ENCODE results near the gene HMGB1.

The HMGB1 gene

DNA sequence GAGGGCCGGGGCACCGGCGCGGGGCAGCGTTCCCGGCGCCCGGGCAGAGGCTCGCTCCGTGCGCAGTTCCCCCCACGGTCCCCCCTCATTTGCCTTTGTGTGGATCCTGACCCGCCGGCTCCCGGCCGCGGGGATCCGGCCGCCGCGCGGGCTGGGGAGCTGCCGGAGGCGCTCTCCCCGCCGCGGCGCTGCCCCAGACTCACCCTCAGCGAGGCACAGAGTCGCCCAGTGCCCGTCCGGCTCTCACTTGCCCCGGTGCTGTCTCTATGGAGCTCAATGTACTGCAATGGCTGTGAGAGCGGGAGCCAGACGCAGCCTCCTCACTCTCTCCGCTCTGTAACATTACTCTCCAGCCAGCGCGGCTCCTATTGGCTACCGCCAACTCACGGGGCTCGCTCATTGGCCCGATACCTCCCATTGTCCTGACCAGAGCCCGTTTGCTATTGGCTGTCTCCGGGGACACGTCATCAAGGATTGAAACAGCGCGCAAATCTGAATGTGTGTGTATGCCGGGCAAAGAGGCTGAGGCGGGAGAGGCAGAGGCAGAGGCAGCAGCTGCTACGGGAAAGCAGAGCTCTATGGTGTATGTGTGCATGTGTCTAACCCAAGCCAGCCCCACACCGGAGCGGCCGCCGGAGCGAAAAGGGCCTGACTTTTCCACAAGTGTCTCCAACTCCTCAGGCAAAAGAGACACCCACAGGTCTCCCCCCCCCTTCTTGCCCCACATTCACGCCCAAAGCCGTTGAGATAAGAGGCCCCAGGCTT, at the start of gene HMGB1:
Gene HMGB1, minus strand, starts transcription at position 344 of the 765 bp plus-strand sequence. CDS start 2,256 bp downstream, outside the sequence.
- DNase-seq (ENCODE audit: low read depth), result peak; percentile 100
- H3K4me3 ChIP-seq (ENCODE audit: low read depth, low read length), result peak within 1 kb of the TSS; percentile 61
- TF ChIP-seq POLR2A (IDR thresholded peaks at IDR 0.05; ENCODE audit: extremely low read depth, insufficient read length), result peak; percentile 95
- TF ChIP-seq MAX (IDR thresholded peaks at IDR 0.05; ENCODE audit: low read depth, low read length), result peak; percentile 92
- TF ChIP-seq MYC (IDR thresholded peaks at IDR 0.05; ENCODE audit: low read depth, low read length), result peak; percentile 72
- TF ChIP-seq CTCF (IDR thresholded peaks at IDR 0.05; ENCODE audit: low read depth, low read length), result no peak

- no peak overlapping the region for H3K4me3 ChIP-seq (ENCODE audit: low read depth, low read length)
- TF ChIP-seq MYC (IDR thresholded peaks at IDR 0.05; ENCODE audit: low read depth, low read length), result no peak
- TF ChIP-seq POLR2A (IDR thresholded peaks at IDR 0.05; ENCODE audit: extremely low read depth, insufficient read length), result no peak
- TF ChIP-seq MAX (IDR thresholded peaks at IDR 0.05; ENCODE audit: low read depth, low read length), result no peak
- TF ChIP-seq CTCF (IDR thresholded peaks at IDR 0.05; ENCODE audit: low read depth, low read length), result no peak
- no peak for DNase-seq (ENCODE audit: low read depth)
Observed at GRCh38 chr13:30510811-30511371, 45.2 kb upstream of the HMGB1 start.

DNA sequence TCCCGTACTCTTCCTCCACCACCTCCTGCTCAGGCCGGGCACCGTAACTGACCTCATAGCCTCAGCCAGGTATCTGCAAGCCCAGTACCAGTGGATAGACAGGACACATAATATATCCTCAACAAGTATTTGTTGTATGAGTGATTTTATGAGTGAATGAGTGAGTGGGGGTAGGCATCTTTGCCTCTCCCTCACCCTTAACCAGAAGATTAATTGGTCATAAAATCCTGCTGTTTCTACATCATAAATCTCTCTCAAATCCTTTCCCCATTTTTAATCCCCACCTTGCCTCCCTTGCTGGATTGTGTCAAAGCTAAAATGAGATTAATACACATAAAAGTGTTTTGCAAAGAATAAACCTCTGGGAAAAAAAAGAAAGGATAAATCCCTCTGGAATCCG, 44.4 kb upstream of the HMGB1 start:
- H3K4me3 ChIP-seq (ENCODE audit: low read depth, low read length), result no peak overlapping the region
- no peak for DNase-seq (ENCODE audit: low read depth)
- TF ChIP-seq POLR2A (IDR thresholded peaks at IDR 0.05; ENCODE audit: extremely low read depth, insufficient read length), result no peak
- no peak for TF ChIP-seq CTCF (IDR thresholded peaks at IDR 0.05; ENCODE audit: low read depth, low read length)
- no peak for TF ChIP-seq MAX (IDR thresholded peaks at IDR 0.05; ENCODE audit: low read depth, low read length)
- TF ChIP-seq MYC (IDR thresholded peaks at IDR 0.05; ENCODE audit: low read depth, low read length), result no peak

DNA sequence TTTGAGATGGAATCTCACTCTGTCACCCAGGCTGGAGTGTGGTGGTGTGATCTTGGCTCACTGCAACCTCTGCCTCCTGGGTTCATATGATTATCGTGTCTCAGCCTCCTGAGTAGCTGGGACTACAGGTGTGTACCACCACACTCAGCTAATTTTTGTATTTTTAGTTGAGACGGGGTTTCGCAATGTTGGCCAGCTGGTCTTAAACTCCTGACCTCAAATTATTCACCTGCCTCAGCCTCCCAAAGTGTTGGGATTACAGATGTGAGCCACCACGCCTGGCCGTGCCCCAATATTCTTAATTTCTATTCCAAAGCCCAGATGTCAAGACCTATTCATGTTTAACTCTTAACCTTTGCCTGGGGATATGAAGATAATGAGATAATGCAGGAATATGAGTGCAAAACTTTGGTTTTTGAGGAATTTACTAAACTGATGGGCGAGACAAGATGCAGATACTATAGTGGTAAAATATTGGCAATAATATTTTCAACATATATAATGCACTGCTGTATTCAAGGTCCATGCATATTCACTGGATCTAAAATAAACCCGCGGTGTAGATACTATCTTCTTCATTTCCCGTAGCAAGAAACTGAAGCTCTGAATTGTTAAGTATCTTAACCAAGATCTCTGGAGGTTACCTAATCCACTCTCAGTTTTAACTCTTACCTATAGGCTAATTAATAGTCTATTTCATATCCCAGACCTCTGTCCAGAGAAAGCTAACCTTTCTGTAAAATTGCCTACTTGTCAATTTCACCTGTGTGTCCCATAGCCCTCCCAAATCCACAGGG, 43.7 kb upstream of the HMGB1 start:
- H3K4me3 ChIP-seq (ENCODE audit: low read depth, low read length), result no peak overlapping the region
- no peak for DNase-seq (ENCODE audit: low read depth)
- no peak for TF ChIP-seq POLR2A (IDR thresholded peaks at IDR 0.05; ENCODE audit: extremely low read depth, insufficient read length)
- no peak for TF ChIP-seq CTCF (IDR thresholded peaks at IDR 0.05; ENCODE audit: low read depth, low read length)
- TF ChIP-seq MYC (IDR thresholded peaks at IDR 0.05; ENCODE audit: low read depth, low read length), result no peak

- H3K4me3 ChIP-seq (ENCODE audit: low read depth, low read length), result no peak overlapping the region
- TF ChIP-seq MYC (IDR thresholded peaks at IDR 0.05; ENCODE audit: low read depth, low read length), result no peak
- no peak for TF ChIP-seq CTCF (IDR thresholded peaks at IDR 0.05; ENCODE audit: low read depth, low read length)
- TF ChIP-seq MAX (IDR thresholded peaks at IDR 0.05; ENCODE audit: low read depth, low read length), result no peak
- no peak for TF ChIP-seq POLR2A (IDR thresholded peaks at IDR 0.05; ENCODE audit: extremely low read depth, insufficient read length)
Observed at GRCh38 chr13:30504081-30504480, 38.3 kb upstream of the HMGB1 start.

More at GRCh38 chr13:30504081-30504480, 38.3 kb upstream of the HMGB1 start:
- peak; percentile 76 for DNase-seq (ENCODE audit: low read depth)
